ENCODE results near the gene NAP1L4. TPM values are rescaled to one million over a fixed set of nuclear protein-coding genes. Genes with fewer than 3 reads are reported as not detected.

The NAP1L4 gene
- polyA plus RNA-seq, 1 donor from 2014 or later, result 199 TPM

DNA sequence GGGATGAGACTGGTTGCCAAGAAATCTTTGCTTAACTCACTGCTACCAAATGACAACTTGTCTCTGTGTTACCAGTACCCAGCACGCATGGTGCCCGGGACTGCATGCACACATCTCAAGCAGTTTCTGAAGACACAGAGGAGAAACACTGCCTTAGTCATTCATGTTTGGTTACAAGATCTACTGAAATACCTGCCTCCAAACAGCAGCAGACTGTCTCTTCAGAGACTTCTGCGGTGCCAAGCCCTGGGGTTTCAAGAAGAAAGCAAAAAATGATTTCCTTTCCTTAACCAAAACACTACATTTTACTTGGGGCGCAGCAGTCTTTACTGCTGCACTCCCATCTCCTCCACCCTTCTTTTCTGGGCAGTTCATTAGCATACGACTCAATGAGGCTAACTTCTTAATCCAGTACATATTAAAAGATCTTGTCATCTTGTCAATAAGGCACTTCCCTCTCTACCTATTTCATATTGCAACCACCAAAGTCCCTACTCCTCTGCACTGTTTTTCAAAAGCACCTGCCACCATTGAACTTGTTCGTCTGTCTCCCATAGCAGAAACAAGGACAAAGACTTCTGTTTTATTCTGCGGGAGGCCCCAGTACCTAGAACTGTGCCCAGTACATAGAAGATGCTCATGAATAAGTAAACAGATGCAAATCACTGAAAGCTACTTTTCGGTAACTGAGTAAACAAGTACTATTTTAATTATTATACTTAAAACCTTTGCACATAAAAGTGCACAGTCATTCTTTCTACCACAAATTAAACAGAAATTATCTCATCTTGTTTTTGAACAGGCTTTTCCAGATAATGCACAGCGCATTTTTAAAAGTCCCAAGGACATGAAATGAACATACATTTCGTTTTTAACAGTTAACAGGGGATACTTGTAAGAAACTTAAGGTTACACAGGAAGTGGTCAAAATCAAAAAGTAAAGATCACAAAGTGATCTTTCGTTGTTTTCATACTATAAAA lies 4.0 kb downstream of the NAP1L4 start:
- Histone ChIP-seq H4K20me1 (ENCODE audit: insufficient read depth) (peaks cover 12% of the 10 kb centered on the region), H3K9me3 (ENCODE audit: low read length) (no peaks in the 10 kb centered on the region), H3K27ac (ENCODE audit: low read length) (no peak overlapping the region), H3K79me2 (replicated peaks; ENCODE audit: insufficient read depth, low read length) (peaks cover 84% of the 10 kb centered on the region), H3K27me3 (ENCODE audit: insufficient read depth, low read depth, low read length) (no peaks in the 10 kb centered on the region), H3K36me3 (ENCODE audit: insufficient read depth, low read length) (no peaks in the 10 kb centered on the region), H2AFZ (ENCODE audit: low read depth, low read length) (no peak overlapping the region), H3K9me2 (ENCODE audit: insufficient read depth, low read length) (no peaks in the 10 kb centered on the region), H3K4me3 (ENCODE audit: low read length) (peak overlapping the region; percentile 96), H3K9ac (ENCODE audit: low read length) (no peak overlapping the region), H3K4me2 (ENCODE audit: low read length) (no peak overlapping the region), H3F3A (ENCODE audit: insufficient read depth, low read length, poor library complexity, severe bottlenecking) (no peaks in the 10 kb centered on the region)
- no peak for TF ChIP-seq MXI1 (conservative IDR thresholded peaks at IDR 0.05; ENCODE audit: poor library complexity, severe bottlenecking)

DNA sequence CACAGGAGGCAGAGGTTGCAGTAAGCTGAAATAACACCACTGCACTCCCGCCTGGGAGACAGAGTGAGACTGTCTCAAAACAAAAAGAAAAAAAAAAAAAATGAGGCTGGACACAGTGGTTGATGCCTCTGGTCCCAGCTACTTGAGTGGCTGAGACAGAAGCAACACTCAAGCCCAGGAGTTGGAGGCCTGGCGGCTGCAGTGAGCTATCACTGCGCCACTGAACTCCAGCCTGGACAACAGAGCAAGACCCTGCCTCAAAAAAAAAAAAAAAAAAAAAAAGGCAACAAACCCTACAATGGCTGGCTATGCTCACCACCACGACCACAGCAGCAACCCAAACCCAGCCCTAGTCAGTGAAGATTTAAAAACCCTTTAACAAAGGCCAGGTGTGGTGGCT lies 8.2 kb downstream of the NAP1L4 start:
- H3K9me3 ChIP-seq (ENCODE audit: low read length), result no peaks in the 10 kb centered on the region
- TF ChIP-seq SMC3 (conservative IDR thresholded peaks at IDR 0.05; ENCODE audit: poor library complexity), result no peak
- TF ChIP-seq EZH2 (IDR thresholded peaks at IDR 0.05; ENCODE audit: borderline replicate concordance, insufficient read depth, low read length, poor library complexity, severe bottlenecking), result no peak
- no peak for TF ChIP-seq POLR2AphosphoS5 (IDR thresholded peaks at IDR 0.05)
- no peak for TF ChIP-seq TAF1 (IDR thresholded peaks at IDR 0.05; ENCODE audit: low read depth)
- TF ChIP-seq, protein P1, sequence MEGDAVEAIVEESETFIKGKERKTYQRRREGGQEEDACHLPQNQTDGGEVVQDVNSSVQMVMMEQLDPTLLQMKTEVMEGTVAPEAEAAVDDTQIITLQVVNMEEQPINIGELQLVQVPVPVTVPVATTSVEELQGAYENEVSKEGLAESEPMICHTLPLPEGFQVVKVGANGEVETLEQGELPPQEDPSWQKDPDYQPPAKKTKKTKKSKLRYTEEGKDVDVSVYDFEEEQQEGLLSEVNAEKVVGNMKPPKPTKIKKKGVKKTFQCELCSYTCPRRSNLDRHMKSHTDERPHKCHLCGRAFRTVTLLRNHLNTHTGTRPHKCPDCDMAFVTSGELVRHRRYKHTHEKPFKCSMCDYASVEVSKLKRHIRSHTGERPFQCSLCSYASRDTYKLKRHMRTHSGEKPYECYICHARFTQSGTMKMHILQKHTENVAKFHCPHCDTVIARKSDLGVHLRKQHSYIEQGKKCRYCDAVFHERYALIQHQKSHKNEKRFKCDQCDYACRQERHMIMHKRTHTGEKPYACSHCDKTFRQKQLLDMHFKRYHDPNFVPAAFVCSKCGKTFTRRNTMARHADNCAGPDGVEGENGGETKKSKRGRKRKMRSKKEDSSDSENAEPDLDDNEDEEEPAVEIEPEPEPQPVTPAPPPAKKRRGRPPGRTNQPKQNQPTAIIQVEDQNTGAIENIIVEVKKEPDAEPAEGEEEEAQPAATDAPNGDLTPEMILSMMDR (IDR thresholded peaks at IDR 0.05; ENCODE audit: poor library complexity, severe bottlenecking), result no peak
- TF ChIP-seq REST (IDR thresholded peaks at IDR 0.05; ENCODE audit: borderline replicate concordance), result no peak
- no peak for TF ChIP-seq MXI1 (conservative IDR thresholded peaks at IDR 0.05; ENCODE audit: poor library complexity, severe bottlenecking)
- no peak for TF ChIP-seq EP300 (conservative IDR thresholded peaks at IDR 0.05; ENCODE audit: poor library complexity, severe bottlenecking)
- no peak for TF ChIP-seq RAD21 (conservative IDR thresholded peaks at IDR 0.05)
- no peaks in the 10 kb centered on the region for H3K36me3 ChIP-seq (ENCODE audit: insufficient read depth, low read length)
- H3K9ac ChIP-seq (ENCODE audit: low read length), result no peak overlapping the region
- peaks cover 89% of the 10 kb centered on the region for H3K79me2 ChIP-seq (replicated peaks; ENCODE audit: insufficient read depth, low read length)
- H2AFZ ChIP-seq (ENCODE audit: low read depth, low read length), result no peak overlapping the region
- no peak overlapping the region for H3K4me2 ChIP-seq (ENCODE audit: low read length)
- H4K20me1 ChIP-seq (ENCODE audit: insufficient read depth), result peaks cover 6% of the 10 kb centered on the region
- no peaks in the 10 kb centered on the region for H3K27me3 ChIP-seq (ENCODE audit: insufficient read depth, low read depth, low read length)
- no peaks in the 10 kb centered on the region for H3K9me2 ChIP-seq (ENCODE audit: insufficient read depth, low read length)
- H3K4me3 ChIP-seq (ENCODE audit: low read length), result no peak overlapping the region
- no peaks in the 10 kb centered on the region for H3F3A ChIP-seq (ENCODE audit: insufficient read depth, low read length, poor library complexity, severe bottlenecking)
- H3K27ac ChIP-seq (ENCODE audit: low read length), result no peak overlapping the region

All from neural cell (in vitro differentiated cells).